Right lobe of liver (tissue), 4 donors: ENCODE results near the gene ZMYND12.

Source experiments
- CTCF ChIP-seq, 4 donors: fragments of 200-600 bp in 3 of 4; fragments of 450-650 bp in 1 of 4; IDR thresholded peaks; one replicate each; pipeline versions ENCODE4 v1.5.1 to v1.8.0; 2016 to 2022; ENCODE audit warnings: antibody characterized with exemption in 4 of 4, mild to moderate bottlenecking in 2 of 4
- POLR2A ChIP-seq: fragments of 450-650 bp; IDR thresholded peaks from one replicate; pipeline ENCODE4 v1.6.1; 2017; ENCODE audit warnings: antibody characterized with exemption, mild to moderate bottlenecking
- donor health status: DM: no; HTN: no; CAD: no.
- donor health status: DM: no; HTN: no; CAD: no.
- donor health status: DM: no; HTN: yes; CAD: no.

GRCh38 chr1:42380586-42381279 lies 75.1 kb downstream of the ZMYND12 start, which contains the start of gene RIMKLA:
- TF ChIP-seq CTCF (IDR thresholded peaks at IDR 0.05), result no peak
- TF ChIP-seq POLR2A, result no peak
